Fibroblast of skin of left biceps (primary cell): Measurements from ENCODE around the gene SIRPG.
"Not testable (repeated sequence)": the region's sequence is repeated elsewhere in the genome, so short reads cannot be mapped to it uniquely, and the experiment has no call there.

Experiments
- DNase-seq, 2 experiments: peaks; one replicate each; pipeline ENCODE4 v3.0.0-alpha.2; 2013; ENCODE audit warnings: low read depth in 2 of 2

The SIRPG gene

DNA sequence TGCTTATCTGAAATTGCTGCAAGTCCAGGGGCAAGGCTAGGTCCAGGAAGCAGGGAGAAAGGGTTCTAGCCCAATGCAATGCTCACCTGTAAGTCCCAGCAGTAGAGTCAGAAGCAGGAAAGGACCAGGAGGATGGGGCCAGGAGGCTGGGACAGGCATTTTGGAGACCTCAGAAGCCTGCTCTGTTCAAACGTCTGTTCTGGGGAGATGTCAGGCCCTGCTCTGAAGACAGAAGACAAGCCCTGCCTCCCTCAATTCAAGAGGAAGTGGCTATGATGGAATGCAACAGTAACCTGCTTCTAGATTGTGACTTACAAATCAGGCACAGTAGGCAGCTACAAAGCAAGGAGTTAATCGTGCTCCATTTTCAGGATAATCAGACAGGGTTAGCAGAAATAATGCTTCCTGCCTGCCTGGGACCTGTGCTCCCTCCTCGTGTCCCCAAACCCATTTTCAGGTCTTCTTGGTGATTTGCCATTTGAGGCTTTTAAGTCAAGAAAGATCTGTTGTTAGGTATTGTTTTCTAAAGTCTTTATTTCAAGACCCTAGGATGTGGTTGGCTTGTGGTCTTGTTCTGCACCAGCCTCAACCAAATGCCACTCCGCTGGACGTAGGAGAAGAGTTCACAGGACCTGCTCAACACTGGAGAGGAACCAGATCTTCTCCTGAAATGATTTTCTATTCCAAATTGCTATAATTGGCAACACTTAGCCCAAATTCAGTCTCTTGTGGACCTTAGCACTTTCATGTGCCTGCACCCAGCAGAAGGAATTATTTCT is at the start of gene SIRPG:
Gene SIRPG, minus strand, starts transcription at position 224 of the 779 bp plus-strand sequence. Its CDS starts 65 bp downstream, at position 159.
- DNase-seq = no peak

DNA sequence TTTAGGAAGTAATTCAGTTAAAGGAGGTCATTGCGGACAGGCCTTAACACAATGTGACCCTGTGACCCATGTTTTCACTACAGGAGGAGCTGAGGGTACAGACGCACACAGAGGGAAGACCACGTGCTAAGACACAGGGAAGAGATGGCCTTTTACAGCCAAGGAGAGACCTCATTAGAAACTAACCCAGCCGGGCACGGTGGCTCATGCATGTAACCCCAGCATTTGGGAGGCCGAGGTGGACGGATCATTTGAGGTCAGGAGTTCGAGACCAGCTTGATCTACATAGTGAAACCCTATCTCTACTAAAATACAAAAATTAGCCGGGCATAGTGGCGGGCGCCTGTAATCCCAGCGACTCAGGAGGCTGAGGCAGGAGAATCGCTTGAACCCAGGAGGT is 49.3 kb upstream of the SIRPG start:
- DNase-seq = not testable (repeated sequence)

DNA sequence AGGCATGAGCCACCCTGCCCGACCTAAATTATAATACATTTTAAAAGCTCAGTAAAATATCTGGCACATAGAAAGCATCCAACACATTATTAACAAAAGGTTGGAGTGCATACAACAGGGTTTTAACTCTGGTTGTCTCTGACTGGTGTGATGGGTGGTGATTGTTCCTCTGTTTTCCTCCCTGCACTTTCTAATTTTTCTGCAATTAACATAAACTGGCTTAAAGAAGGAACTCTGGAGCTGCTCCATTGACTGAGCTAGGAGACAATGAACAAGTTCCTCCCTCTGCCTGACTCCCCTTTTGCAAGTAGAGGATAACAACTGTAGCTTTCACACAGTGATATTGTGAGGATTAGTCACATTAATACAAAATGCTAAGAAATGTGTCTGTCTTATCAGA is 48.5 kb upstream of the SIRPG start:
- DNase-seq = no peak

DNA sequence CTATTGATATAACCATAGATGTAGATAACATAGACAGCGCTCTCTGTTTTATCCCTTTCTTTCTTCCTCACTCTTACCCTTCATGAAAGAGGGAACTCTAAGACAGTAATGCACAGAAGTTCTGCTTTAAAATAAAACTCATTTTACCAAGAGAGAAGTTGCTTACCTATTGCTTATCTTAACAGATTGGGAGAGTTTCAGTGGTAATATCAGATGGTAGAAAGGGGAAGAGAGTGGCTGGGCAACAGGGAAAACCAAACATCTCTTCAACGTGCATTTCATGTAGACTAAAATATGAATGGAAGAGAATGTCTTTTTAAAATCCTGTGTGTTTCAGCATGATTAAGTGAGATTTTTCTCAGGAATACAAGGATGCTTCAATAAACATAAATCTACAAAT is 45.3 kb upstream of the SIRPG start:
- DNase-seq = no peak

DNA sequence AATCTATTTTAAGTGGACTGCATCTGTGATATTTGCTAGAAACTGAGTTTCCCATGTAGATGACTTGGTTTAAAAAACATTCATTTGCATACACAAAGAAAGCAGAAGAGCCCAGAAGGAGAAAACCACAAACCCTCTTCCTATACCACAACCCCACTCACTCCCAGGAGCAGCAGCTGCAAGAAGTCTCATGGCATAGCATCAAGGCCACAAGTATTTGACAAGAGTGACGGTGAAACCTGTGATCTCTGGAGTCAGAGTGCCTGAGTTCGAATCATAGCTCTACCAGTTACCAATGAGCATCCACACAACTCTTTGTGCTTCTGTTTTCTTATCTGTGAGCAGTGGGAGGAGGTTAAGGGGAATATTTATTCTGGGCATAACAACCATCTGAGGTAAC is 44.7 kb upstream of the SIRPG start:
- DNase-seq = no peak

DNA sequence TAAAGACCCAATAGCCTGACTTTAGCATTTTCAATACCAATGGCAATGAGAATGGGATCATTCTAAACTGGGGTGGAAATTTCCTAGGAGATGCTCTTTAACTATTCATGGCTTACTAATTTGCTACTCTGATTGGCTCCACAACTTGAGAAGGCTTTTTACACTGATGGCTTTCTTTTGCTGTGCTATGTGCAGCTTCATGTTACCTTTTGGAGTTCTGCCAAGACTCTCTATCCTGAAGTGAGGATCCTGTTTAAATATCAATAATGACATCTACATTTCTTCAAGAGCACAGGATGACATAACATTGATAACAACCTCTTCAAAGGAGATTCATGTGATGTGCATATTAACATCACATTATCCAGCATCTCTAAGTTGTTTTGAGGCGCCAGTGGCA is 43.4 kb upstream of the SIRPG start:
- no peak for DNase-seq

DNA sequence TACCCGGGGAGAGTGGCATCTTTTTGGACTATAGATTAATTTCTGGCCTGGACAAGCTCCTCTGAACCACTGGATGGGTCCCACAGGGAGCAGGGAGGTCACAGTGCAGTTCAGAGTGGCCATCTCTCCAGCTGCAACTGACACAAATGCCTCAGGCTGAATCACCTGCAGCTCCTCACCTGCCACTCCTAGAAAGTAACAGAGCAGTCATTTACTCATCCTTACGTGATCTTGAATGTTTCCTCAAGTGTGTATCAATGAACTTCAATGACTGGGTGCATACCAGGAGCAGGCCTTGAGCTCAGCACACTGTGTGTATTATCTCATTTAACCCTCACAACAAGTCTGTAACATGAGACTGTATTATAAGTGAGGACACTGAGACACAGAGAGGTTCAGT is 40.0 kb upstream of the SIRPG start:
- DNase-seq = no peak

DNA sequence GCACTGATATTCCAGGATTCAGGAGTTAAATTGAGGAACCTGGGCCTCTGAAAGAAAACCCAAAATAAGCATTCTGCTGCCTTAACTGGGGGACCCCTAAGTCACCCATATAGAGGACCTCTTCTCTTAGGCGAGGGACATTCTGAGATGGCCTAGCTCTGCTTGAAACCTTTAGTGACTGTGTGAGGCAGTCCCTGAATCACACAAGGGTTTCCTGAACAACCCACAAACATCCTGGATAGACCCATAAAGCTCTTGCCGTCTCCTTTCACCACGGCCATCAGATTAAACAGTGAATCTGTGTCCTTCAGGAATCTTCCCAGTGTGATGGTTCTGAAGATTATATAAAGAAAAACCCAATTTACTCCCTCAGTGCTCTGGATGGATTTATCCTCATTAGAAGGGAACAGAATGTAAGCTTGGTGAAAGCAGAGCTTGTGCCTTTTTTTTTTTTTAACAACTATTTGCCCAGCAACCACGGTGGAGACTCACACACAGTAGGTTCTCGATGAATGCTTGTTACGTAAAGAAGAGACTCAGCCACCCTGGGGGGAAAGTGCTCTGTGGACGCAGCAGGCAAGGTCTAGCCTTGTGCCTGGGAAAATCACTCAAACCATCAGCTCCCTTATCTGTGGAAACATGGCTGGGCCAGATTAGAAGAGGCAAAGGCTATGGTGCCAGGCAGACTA is 39.1 kb upstream of the SIRPG start:
- no peak for DNase-seq

DNA sequence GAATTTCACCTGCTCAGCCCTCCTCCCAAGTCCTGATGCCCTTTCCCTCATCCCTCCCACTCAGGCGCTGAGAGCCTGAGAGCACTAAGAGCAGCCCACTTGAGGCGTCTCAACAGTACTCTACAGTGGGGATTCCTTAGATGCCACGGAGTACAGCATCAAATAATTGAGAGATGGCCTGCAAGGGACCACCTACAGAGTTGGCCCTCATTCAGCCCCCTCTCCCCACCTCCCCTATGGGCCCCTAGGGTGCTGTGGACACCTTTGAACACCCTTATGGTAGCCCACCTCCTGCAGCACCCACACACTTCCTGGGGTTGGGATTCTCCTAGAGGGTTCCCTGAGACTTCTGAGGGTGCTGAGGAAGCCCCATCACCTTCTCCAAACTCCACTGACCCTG is 37.1 kb upstream of the SIRPG start:
- DNase-seq = no peak

DNA sequence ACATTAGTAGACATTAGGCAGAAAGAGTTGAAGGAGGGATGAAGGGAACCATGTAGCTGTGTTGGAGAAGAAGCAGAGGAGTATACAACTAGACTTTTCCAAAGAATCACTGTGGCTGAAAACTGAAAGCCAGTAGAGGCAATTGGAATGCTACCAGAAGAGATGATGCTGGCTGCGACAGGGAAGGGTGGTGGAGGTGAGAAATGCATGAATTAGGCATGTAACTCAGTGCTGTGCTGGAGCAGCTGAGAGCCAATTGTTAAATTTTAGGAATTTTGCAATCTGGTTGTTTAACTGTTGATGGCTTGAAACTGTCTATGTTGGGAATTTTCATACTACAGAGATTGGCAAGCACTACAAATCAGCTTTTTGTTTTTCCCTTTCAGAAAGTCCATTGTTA is 35.8 kb upstream of the SIRPG start:
- DNase-seq = no peak

DNA sequence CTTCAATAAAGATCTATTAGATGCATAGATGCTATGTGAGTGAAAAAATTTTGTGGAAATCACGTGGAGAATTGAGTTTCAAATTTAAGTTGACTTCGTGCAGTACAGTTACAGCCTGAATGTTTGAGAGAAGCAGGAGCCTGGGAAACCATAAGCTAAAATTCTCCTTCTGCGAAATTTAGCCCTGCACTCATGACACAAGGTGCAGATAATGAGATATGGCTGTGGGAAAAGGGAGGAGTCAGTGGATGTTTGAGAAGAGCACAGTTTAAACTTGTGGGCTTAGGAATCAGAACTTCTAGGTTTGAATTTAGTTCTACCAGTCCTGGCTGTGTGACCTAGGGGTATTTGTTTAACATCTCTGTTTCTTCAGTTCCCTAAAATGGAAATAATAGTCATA is 32.1 kb upstream of the SIRPG start:
- no peak for DNase-seq

DNA sequence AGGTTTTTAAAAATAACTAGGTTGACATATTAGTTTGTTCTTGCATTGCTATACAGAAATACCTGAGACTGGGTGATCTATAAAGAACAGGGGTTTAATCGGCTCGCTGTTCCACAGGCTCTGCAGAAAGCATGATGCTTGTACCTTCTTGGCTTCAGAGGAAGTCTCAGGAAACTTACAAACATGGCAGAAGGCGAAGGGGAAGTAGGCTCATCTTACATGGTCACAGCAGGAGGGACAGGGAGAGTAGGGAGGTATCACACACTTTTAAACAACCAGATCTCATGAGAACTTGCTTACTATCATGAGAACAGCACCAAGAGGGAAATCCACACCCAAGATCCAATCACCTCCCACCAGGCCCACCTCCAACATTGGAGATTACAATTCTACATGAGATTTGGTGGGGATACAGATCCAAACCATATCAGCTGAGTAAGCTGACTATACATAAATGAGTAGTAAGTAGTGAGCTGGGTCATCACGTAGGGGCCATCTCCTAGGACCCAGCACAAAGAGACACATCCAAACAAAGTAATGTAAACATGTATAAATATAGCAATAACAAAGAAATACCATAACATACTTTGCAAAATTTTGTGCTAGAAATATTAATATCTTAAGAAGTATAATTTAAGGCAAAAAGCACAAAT is 31.4 kb upstream of the SIRPG start:
- DNase-seq = no peak

DNA sequence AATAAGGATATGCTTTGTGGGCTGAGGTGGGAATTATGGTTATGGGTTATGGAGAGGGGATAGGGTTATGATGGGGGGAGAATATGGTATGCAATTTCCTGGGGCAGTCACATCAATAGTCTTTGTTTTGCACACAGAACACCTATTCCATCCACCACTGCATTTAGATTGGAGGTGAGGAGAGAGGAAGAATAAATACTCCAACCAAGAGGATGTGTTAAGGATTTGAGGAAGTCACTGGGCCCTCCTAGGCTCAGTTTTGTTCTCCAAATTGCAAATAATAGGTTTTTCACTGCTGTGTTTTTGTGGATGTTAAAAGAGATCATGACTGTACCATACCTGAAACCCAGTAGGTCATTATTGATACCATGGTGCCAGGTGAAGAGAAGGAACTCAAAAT is 29.5 kb upstream of the SIRPG start:
- DNase-seq = no peak

DNA sequence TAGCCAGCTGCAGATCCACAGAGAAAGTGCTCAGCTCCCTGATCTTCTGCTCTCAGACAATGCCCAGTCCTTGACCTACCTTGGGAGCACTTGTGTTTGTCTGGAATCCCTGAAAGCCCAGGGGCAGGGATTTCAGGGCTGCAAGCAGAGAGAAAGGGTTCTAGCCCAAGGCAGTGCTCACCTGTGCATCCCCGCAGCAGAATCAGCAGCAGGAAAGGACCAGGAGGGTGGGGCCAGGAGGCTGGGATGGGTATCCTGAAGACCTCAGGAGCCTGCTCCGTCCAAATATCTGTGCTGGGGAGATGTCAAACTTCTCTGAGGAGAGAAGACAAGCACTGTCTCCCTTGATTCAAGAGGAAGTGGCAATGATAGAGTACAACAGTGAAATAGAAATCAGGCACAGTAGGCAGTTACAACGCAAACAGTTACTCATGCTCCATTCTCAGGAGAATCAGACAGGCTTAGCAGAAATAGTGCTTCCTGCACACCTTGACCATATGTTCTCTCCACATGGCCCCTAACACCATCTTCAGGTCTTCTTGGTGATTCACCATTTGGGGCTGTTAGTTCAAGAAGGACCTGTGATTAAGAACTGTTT is 28.7 kb upstream of the SIRPG start:
- DNase-seq = no peak

DNA sequence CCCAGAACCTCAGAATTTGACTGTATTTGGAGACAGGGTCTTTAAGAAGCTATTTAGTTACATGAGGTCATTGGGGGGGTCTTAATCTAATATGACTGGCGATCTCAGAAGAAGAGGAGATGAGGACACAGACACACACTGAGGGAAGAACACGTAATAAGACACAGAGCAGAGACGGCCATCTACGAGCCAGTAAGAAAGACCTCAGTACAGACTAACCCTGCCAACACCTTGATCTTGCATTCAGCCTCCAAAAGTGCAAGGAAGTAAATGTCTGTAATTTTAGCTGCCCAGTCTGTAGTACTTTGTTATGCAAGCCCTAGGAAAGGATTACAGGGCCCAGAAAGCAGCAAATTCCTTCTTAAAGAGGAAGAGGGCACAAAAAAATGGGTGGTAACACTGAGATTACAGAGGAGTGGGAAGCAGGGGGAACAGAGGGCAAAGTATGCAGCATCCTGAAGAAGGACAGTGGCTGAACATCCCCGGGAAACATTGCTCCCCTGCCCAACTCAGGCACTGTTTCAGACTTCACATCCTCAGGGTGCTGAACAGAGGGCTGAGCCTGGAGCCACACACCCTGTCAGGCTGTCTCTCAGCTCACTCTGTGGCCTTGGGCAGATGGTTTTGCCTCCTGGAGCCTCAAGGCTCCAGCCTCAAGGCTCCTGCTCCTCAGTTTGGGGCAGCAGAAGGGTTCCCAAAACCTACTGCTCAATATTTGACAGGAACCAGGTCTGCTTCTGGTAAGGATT is 27.9 kb upstream of the SIRPG start:
- no peak for DNase-seq

DNA sequence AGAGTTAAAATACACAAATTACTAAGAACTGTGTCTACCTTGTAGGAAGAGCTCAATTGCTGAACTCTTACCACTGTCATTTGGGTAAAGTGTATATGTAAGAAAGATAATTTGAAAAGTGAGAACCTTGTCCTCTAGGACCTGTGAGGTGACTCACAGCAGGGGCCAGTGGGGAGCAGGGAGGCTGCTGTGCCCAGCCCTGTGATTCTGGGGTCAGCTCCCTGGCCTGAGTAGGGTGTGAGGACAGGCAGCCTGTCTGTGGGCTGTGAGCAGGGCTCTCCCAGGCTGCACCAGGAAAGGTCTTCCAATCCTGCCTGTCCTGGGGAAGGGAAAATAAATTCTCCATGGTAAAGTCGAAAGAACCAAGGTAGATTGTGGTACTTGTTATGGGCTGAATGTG is 27.3 kb upstream of the SIRPG start:
- DNase-seq = no peak

DNA sequence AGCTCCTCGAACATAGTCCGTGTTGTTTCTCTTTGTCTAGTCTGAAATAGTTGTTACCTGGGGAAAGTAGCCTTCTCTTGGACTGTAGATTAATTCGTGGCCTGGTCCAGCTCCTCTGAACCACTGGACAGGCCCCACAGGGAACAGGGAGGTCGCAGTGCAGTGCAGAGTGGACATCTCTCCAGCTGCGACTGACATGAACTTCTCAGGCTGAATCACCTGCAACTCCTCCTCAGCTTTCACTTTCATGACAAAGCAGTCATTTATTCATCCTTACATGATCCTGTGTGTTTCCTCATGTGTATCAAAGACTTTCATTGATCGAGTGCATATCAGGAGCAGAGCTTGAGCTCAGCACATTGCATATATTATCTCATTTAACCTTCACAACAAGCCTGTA is 19.1 kb upstream of the SIRPG start:
- DNase-seq = no peak

DNA sequence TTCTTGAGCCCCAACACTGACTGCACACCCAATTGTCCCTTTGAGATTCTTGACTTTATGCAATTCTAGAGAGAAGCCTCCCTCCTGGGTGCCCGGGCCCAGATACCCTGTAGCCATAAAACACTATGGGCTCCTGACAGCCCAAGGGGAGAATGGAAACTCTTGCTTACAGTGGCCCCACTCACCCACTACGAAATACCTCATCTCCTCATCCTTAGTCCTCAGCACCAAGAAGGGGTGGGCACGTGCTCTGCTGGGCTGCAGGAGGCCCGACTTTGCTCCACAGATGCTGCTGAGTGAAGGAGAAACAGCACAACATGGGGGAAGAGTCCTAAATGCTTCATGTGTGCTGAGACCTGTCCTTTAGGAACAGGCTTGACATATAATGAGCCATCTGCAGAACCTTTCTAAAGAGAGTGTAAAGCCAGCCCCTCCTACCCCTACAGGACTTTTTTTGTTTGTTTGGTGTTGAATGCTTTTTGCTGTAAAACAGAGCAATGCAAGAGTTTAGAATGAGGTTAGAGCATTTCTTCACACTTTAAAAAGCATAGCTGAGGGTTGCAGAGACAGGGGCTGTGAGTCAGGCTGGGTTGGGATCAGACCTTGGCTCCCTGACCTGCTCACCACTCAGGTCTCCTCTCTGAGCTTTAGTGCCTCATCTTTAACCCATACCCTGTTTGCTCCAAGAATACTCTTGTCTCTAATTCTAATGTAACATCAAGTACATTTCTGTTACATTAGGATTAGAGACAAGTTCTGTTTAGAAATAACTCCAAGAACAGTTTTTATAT is 17.6 kb upstream of the SIRPG start:
- no peak for DNase-seq

DNA sequence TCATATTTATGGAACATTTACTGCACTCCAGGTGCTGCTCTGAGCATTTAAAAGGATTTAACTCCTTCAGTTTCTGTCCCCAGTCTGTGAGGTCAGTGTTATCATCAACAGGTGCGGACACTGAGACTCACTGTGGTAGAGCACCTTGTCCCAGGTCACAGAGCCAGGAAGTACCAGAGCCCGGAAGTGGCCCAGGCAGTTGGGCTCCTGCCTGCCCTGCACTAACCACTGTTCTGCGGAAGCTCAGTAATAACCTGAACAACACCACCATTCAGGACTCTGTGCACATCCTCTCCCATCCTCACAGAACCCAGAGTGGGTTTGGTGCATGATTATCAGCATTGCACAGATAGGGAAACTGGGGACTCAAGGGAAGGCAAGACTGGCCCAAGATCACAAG is 16.8 kb upstream of the SIRPG start:
- DNase-seq = no peak

DNA sequence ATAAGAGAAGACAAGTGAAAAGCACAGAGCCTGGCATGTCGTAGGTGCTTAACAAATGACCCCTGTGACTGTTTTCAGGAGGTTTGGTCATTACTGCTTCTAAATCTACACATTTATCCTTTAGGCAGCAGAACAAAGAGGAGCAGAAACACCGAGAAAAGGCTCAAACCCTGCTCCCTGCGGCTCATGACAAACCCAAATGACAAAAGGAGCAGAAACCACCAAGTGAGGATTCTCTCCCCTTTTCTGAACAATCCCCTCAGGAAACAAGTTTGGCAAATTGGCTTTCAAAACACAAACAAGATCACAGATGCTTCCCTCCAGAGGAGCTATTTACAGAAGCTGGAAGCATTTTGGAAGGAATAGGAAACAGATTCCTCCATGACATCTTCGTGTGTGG is 15.8 kb upstream of the SIRPG start:
- no peak for DNase-seq

DNA sequence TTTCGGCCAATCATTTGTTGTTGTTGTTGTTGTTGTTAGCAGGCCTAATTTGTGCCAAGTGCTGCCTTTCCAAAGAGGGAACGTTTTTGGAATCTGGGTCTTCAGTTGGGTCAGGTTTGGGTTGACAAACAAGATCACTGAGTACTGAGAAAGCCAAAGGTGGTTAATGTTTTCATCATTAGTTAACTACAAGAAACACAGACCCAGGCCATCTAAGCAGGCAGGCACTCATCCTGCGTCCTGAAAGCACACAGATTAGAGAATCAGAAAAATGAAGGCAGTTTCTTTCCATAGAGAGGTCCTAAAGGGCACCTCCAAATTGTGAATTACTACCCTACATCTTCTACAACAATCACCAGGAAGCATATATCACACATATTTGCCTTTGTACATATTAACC is 15.1 kb upstream of the SIRPG start:
- DNase-seq = no peak
